GM23248 (cell line): Measurements from ENCODE around the gene SEMA4D.

Experiments
- EZH2 ChIP-seq: fragments of 200-600 bp; sonication (generic); IDR thresholded peaks from 2 replicates; pipeline ENCODE4 v1.6.1; 2018; ENCODE audit warnings: antibody characterized with exemption, mild to moderate bottlenecking; ENCODE audit not compliant: insufficient read depth, poor library complexity, severe bottlenecking
- EZH2phosphoT487 ChIP-seq: fragments of 200-600 bp; sonication (generic); IDR thresholded peaks from 2 replicates; pipeline ENCODE4 v1.6.1; 2018; ENCODE audit warnings: antibody characterized with exemption, moderate library complexity, mild to moderate bottlenecking, low read depth; ENCODE audit not compliant: insufficient read depth

GRCh38 chr9:89482901-89483361 lies 15.0 kb downstream of the SEMA4D start:
- no peak for TF ChIP-seq EZH2
- no peak for TF ChIP-seq EZH2phosphoT487
